GM21786 (cell line): Measurements from ENCODE around the gene GH1.

Source experiments
- ATAC-seq: cut with Tn5 transposase; IDR thresholded peaks from one replicate; pipeline ENCODE4 v1.9.1; 2021; ENCODE audit not compliant: unreplicated experiment

The GH1 gene

GRCh38 chr17:63945784-63946439 is 27.3 kb upstream of the GH1 start:
- peak; percentile 41 for ATAC-seq

GRCh38 chr17:63944736-63945499 is 26.3 kb upstream of the GH1 start:
- ATAC-seq = no peak

GRCh38 chr17:63943745-63944144 is 25.1 kb upstream of the GH1 start:
- ATAC-seq = no peak

- ATAC-seq = no peak
Observed at GRCh38 chr17:63942309-63942985, 23.8 kb upstream of the GH1 start.

GRCh38 chr17:63941751-63942150 is 23.1 kb upstream of the GH1 start:
- ATAC-seq = no peak

GRCh38 chr17:63941162-63941561 is 22.5 kb upstream of the GH1 start:
- ATAC-seq = no peak

GRCh38 chr17:63940584-63940983 is 21.9 kb upstream of the GH1 start:
- no peak for ATAC-seq

GRCh38 chr17:63939884-63940283 is 21.2 kb upstream of the GH1 start:
- ATAC-seq = no peak

- no peak for ATAC-seq
Observed at GRCh38 chr17:63939401-63939800, 20.8 kb upstream of the GH1 start.

GRCh38 chr17:63937920-63938319 is 19.3 kb upstream of the GH1 start:
- no peak for ATAC-seq

- no peak for ATAC-seq
Observed at GRCh38 chr17:63937319-63937718, 18.7 kb upstream of the GH1 start.

- no peak for ATAC-seq
Observed at GRCh38 chr17:63934183-63935112, 15.8 kb upstream of the GH1 start.

- ATAC-seq = no peak
Observed at GRCh38 chr17:63933598-63933997, 15.0 kb upstream of the GH1 start.

- peak; percentile 12 for ATAC-seq
Observed at GRCh38 chr17:63932721-63933120, 14.1 kb upstream of the GH1 start.

- peak; percentile 71 for ATAC-seq
Observed at GRCh38 chr17:63931981-63932561, 13.4 kb upstream of the GH1 start, which contains the start of gene CD79B. TSS of gene CD79B (minus strand) at chr17:63932331. CDS start at chr17:63932261, 70 bp downstream.

GRCh38 chr17:63930951-63931575 is 12.4 kb upstream of the GH1 start:
- peak; percentile 31 for ATAC-seq

GRCh38 chr17:63929860-63930766 is 11.5 kb upstream of the GH1 start:
- no peak for ATAC-seq

GRCh38 chr17:63928966-63929695 is 10.5 kb upstream of the GH1 start:
- ATAC-seq = no peak
